HG02759 (cell line): ENCODE results near the gene GNS.

Experiments used
- ATAC-seq: cut with Tn5 transposase; IDR thresholded peaks from one replicate; pipeline ENCODE4 v1.9.1; 2021; ENCODE audit warnings: mild to moderate bottlenecking, moderate library complexity; ENCODE audit not compliant: unreplicated experiment

The GNS gene

DNA sequence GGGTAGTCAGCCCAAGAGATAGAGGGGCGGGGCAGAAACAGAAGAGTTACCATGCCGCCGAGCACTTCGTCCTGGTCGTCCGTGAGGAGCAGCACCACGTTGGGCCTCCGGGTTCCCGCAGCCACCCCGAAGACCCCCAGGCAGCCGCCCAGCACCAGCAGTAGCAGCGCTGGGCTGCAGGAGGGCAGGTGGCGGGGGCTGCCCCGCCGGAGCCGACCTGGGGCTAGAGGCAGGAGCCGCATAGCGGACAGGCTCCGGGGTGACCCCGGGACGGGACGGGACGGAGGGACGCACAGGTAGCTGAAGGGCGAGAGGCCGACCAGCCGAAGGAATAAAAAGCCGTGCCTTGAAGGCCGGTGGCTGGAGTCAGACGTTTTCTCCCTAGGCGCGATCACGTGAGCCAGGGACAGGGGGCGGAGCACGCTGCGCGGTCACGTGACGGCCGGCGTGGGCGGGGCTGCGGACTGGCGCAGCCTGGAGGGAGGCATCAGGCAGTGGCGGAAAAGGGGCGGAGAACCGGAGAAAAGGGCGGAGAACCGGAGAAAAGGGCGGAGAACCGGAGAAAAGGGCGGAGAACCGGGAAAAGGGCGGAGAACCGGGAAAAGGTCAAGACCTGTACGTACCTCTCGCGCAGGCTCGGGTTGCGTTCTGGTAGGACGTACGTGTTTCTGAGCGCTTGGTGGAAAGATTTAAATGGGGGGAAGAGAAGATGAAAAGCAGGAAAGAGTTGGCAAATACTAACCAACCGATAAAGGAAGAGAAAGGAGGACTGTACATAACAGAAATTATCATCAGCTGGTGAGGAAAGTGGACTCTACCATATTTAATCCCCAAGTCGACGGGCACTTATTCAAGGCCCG lies at the start of gene GNS:
TSS of gene GNS (minus strand) at position 372 of the 860 bp plus-strand sequence. CDS start at position 242, 130 bp downstream.
- peak; percentile 89 for ATAC-seq

GRCh38 chr12:64808110-64808509 lies 48.9 kb upstream of the GNS start:
- no peak for ATAC-seq

- no peak for ATAC-seq
Measured at GRCh38 chr12:64806593-64807460, 47.6 kb upstream of the GNS start.

- no peak for ATAC-seq
Measured at GRCh38 chr12:64806173-64806572, 47.0 kb upstream of the GNS start.

DNA sequence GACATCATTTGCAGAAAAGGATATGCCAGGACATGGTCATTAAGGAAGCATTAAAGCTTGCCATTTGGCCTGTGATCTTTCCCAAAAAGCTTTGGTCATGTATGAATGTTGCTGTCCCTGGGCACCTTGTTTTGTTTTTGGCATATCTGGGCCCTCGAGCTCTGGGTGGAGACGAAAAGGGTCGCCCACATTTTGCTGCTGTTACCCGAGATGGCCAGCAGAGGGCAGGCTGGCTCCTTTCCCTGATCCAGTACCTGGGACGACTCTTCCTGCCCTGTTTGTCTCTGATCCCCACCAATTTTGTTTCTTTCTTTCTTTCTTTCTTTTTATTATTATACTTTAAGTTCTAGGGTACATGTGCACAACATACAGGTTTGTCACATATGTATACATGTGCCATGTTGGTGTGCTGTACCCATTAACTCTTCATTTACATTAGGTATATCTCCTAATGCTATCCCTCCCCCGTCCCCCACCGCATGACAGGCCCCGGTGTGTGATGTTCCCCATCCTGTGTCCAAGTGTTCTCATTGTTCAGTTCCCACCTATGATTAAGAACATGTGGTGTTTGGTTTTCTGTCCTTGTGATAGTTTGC lies 43.1 kb upstream of the GNS start:
- peak; percentile 66 for ATAC-seq

GRCh38 chr12:64801381-64801780 lies 42.2 kb upstream of the GNS start:
- ATAC-seq: no peak

DNA sequence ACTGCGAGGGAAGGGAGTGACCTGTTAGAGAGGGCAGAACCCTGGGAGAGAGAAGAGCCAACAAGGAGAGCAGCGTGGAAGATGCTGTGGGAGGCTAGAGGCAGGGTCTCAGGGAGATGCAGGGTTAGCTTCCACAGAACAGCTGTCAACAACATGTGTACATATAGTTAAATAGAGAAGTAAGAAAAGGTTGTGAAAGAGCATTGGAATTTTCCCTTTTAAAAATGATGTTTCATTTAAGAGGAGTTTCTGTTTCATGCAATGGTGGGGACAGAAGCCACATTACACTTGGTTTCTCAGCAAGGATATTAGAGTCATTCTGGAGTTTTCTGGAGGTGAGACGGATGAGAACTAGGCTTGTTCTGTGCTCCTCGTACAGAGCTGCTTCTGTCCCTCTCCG lies 41.4 kb upstream of the GNS start:
- ATAC-seq: no peak

- no peak for ATAC-seq
Measured at GRCh38 chr12:64798165-64798564, 39.0 kb upstream of the GNS start.

GRCh38 chr12:64797156-64797555 lies 38.0 kb upstream of the GNS start:
- no peak for ATAC-seq

DNA sequence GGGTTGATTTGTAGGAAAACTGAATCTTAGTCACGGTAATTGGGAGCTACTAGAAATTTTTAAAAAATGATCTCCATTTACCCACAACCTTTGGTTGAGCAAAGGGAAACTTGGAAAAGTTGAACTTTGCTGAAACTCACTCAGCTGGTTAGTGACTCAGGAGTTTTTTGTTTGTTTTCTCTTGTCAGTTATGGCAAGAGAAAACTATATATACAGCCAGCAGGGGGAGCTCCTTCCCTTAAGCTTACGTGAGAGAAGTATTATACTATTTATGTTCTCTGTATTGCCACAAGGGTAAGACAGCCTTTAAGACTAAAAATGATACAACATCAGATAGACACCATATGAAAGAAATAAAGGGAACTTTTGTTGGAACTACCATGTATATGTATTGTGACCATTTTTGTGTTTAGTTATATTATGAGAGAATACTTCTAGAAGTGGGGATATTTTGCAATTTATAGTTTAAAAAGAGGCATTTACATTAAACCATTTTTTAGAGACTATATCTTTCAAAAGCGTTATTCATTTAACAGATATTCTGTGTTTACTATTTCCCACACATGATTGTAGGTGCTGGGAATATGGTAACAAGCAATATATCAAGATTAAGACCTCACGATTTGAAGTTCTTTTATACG lies 37.1 kb upstream of the GNS start:
- peak; percentile 71 for ATAC-seq

- no peak for ATAC-seq
Measured at GRCh38 chr12:64794305-64794704, 35.1 kb upstream of the GNS start.

- no peak for ATAC-seq
Measured at GRCh38 chr12:64793610-64794009, 34.4 kb upstream of the GNS start.

DNA sequence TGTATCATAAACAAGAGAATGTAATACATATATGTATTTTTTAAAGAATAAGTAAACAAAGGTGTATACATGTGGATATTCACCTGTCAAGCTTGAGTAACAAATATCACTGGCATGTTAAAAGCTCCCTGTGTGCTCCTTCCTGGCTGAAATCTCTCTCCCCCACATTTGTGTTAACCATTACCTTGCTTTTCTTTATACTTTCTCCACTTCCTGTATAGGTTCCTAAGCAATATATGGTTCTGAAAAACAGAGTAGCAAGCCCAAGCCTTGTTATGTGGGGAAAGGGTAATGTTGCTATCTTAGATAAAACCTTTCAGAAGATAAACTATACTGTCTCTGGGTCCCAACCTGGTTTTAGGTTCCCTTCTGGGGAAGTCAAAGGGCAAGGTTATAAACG lies 32.9 kb upstream of the GNS start:
- no peak for ATAC-seq

DNA sequence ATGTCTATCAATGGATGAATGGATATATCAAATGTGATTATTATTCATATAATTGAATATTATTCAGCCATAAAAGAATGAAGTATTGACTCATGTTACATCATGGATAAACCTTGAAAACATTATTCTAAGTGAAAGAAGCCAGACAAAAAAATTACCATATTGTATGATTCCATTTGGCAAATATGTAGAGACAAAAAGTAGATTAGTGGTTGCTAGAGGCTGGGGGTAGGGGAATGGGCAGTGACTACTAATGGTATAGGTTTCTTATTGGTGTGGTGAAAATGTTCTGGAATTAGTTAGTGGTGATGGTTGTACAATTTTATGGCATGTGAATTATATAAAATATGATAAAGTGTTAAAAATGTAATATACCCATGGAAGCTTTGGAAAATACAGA lies 31.8 kb upstream of the GNS start:
- no peak for ATAC-seq

DNA sequence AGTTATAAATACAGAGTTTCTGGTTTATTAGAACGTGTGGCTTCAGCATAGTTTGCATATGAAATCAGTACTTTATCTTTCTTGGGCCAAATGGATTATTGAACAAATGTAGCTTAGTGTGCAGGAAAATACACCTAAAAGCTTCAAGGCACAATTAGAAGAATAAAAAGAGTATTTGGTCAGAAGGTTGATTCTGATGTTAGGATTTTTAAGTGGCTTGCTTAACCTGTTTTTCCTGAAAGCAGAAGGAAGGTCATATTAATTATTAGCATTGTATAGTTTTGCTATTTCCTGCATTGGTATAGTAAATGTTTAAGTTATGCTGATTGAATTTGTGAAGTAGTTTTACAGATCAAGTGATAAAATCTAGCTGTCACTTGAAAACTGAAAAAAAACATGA lies 31.0 kb upstream of the GNS start:
- no peak for ATAC-seq

DNA sequence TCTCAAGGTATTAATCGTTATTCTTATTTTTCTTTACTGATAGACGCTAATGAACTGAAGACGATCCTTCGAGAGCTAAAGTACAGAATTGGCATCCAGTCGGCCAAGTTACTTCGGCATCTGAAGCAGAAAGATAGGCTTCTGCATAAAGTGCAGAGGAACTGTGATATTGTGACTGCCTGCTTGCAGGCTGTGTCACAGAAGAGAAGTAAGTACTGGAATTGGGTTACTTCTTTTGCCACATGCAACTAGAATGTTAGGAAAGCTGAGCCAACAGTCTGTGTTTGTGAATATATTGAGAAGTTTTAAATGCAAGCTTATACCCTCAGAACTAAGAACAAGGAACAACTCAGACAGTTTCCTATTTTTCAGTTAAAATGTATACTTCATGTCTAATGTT lies 26.6 kb upstream of the GNS start:
- ATAC-seq: no peak

- ATAC-seq: no peak
Measured at GRCh38 chr12:64782191-64782876, 23.1 kb upstream of the GNS start.

DNA sequence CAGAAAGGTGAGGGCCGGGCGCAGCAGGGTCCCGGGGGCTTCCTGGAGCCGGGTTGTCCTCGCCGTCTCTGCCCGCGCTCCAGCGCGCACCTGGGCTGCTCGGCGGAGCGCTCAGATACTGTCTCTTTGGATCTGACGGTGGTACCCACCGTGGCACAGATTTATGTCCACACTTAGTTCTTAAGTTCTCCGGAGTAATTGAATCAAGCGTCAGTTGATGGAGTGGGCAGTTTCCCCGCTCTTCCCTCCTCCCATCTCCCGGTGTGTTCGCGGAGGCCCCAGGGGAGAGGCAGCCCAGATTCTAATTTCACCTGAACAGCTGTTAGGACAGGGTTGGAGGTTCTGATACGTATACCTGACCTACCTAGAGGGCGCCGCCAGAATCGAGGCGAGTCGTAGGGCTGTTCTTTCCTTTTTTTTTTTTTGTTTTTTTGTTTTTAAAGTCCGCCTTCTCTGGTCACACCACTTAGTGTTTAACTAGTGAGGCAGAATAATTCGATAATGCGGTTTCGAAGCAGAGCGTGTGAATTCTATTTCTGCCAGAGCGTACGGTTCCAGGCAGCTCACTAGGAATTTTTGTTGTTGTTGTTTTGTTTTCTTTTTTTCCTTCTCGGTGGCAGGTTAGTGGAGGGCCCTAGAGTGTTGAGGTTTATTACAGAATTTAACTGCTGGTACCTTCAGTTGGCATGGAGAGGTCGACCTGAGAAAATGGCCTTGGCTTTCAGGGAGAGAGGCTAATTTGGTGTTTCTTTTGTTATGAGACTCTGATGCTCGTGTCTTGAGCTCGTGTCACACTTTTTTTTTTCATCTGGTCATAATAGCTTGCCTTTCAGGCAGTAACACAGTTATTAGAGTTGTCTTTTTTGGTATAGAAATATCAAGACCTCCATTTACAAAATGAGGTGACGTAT lies 22.3 kb upstream of the GNS start:
- ATAC-seq: peak; percentile 39

DNA sequence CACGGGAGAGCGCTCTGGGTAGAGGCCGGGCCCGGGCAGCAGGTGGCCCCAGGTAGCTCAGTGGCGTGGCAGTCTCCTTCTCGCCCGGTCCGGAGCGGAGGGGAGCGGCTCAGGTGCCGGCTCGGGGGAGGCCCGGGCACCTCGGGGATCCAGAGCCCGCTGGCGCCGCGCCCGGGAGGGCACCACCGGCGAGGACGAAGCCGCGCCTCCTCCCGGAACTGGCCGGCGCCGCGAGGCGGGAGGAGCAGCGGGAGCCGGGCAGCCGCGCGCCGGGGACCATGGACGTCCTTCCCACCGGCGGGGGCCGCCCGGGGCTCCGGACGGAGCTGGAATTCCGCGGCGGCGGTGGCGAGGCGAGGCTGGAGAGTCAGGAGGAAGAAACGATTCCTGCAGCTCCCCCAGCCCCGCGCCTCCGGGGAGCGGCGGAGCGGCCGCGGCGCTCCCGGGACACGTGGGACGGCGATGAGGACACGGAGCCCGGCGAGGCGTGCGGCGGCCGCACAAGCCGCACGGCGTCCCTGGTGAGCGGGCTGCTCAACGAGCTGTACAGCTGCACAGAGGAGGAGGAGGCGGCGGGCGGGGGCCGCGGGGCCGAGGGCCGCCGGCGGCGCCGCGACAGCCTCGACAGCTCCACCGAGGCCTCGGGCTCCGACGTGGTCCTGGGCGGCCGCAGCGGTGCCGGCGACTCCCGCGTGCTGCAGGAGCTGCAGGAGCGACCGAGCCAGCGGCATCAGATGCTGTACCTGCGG lies 21.5 kb upstream of the GNS start:
- peak; percentile 66 for ATAC-seq
